B cell (primary cell): ENCODE measurements around the gene BCL7C.

Experiments used
- CTCF ChIP-seq: fragments of 200-600 bp; IDR thresholded peaks from one replicate; pipeline ENCODE4 v1.8.0; 2022; ENCODE audit warnings: antibody characterized with exemption, mild to moderate bottlenecking
- EZH2 ChIP-seq: IDR thresholded peaks from 2 replicates; pipeline ENCODE4 v1.6.1; 2012; ENCODE audit warnings: borderline replicate concordance, low read depth, mild to moderate bottlenecking, moderate library complexity, low read length; ENCODE audit not compliant: insufficient read depth, poor library complexity, severe bottlenecking

GRCh38 chr16:30893417-30893743, 497 bp downstream of the BCL7C start:
- TF ChIP-seq CTCF (no peak), EZH2 (no peak)
